HEK293 (cell line): ENCODE data around the gene OVOL3.

Experiments
- CTCF ChIA-PET: fragments of 350-600 bp; formaldehyde crosslinking; extraction: SDS; loops from one replicate; lab custom pipeline; 2021; ENCODE audit warnings: antibody characterized with exemption; lab: Yijun Ruan, JAX
- POLR2A ChIA-PET: fragments of 300-600 bp; formaldehyde crosslinking; extraction: SDS; loops from one replicate; lab custom pipeline; 2020; ENCODE audit warnings: antibody characterized with exemption, inconsistent platforms; lab: Yijun Ruan, JAX
- H3K27ac ChIP-seq: fragments of 200-500 bp; sonication (Bioruptor generic); 2 replicates; pipeline ENCODE4 v1.5.1; 2014; ENCODE audit warnings: low read depth, low read length, control low read depth, inconsistent platforms; ENCODE audit errors: extremely low read depth
- H3K36me3 ChIP-seq, 2 experiments: fragments of 200-500 bp in 1 of 2; sonication (Bioruptor generic) in 1 of 2; 1 replicate in 1 of 2; 2 replicates in 1 of 2; pipeline ENCODE4 v1.5.1; 2014 to 2017; ENCODE audit warnings: inconsistent platforms in 2 of 2, low read length in 2 of 2; ENCODE audit not compliant: control insufficient read depth in 2 of 2, insufficient read depth in 1 of 2
- H3K4me1 ChIP-seq: fragments of 200-500 bp; sonication (Bioruptor generic); 2 replicates; pipeline ENCODE4 v1.5.1; 2014; ENCODE audit warnings: mild to moderate bottlenecking, low read length, inconsistent platforms; ENCODE audit not compliant: control insufficient read depth, insufficient read depth
- H3K4me3 ChIP-seq: 2 replicates; pipeline ENCODE4 v1.5.1; 2011; ENCODE audit warnings: low read depth, mild to moderate bottlenecking, control low read depth, low read length, moderate library complexity
- H3K9me3 ChIP-seq: fragments of 200-500 bp; sonication (Bioruptor generic); 2 replicates; pipeline ENCODE4 v1.5.1; 2014; ENCODE audit warnings: low read depth, low read length, inconsistent platforms; ENCODE audit not compliant: control insufficient read depth, insufficient read depth
- GLI4 ChIP-seq: fragments of 450-650 bp; formaldehyde crosslinking; IDR thresholded peaks from 2 replicates; pipeline ENCODE4 v1.5.1; 2016; ENCODE audit warnings: missing biosample characterization, missing genetic modification characterization
- GLIS1 ChIP-seq: fragments of 450-650 bp; formaldehyde crosslinking; IDR thresholded peaks from 2 replicates; pipeline ENCODE4 v1.5.1; 2016; ENCODE audit warnings: missing biosample characterization, missing genetic modification characterization
- HIC1 ChIP-seq: fragments of 450-650 bp; formaldehyde crosslinking; IDR thresholded peaks from 2 replicates; pipeline ENCODE4 v1.5.1; 2016; ENCODE audit warnings: missing biosample characterization, missing genetic modification characterization
- KLF7 ChIP-seq: fragments of 450-650 bp; formaldehyde crosslinking; IDR thresholded peaks from 2 replicates; pipeline ENCODE4 v1.5.1; 2016; ENCODE audit warnings: missing biosample characterization, missing genetic modification characterization, borderline replicate concordance
- ZBTB17 ChIP-seq: fragments of 450-650 bp; formaldehyde crosslinking; IDR thresholded peaks from 2 replicates; pipeline ENCODE4 v1.5.1; 2016; ENCODE audit warnings: missing biosample characterization, missing genetic modification characterization
- ZBTB49 ChIP-seq: fragments of 450-650 bp; formaldehyde crosslinking; IDR thresholded peaks from 2 replicates; pipeline ENCODE4 v1.5.1; 2016; ENCODE audit warnings: missing biosample characterization, missing genetic modification characterization, low read depth
- ZBTB8A ChIP-seq: fragments of 450-650 bp; formaldehyde crosslinking; IDR thresholded peaks from 2 replicates; pipeline ENCODE4 v1.5.1; 2016; ENCODE audit warnings: missing biosample characterization, missing genetic modification characterization
- ZFP3 ChIP-seq: fragments of 450-650 bp; formaldehyde crosslinking; IDR thresholded peaks from 2 replicates; pipeline ENCODE4 v1.5.1; 2016; ENCODE audit warnings: low read depth, missing biosample characterization, missing genetic modification characterization
- ZFP37 ChIP-seq: fragments of 450-650 bp; formaldehyde crosslinking; IDR thresholded peaks from 2 replicates; pipeline ENCODE4 v1.5.1; 2016; ENCODE audit warnings: missing biosample characterization, missing genetic modification characterization
- ZNF121 ChIP-seq: fragments of 450-650 bp; formaldehyde crosslinking; IDR thresholded peaks from 2 replicates; pipeline ENCODE4 v1.5.1; 2016; ENCODE audit warnings: missing biosample characterization, missing genetic modification characterization
- ZNF24 ChIP-seq: fragments of 450-650 bp; formaldehyde crosslinking; IDR thresholded peaks from 2 replicates; pipeline ENCODE4 v1.5.1; 2016; ENCODE audit warnings: missing biosample characterization, missing genetic modification characterization
- ZNF280D ChIP-seq: fragments of 450-650 bp; formaldehyde crosslinking; IDR thresholded peaks from 2 replicates; pipeline ENCODE4 v1.5.1; 2016; ENCODE audit warnings: missing biosample characterization, missing genetic modification characterization
- ZNF433 ChIP-seq: fragments of 450-650 bp; formaldehyde crosslinking; IDR thresholded peaks from 2 replicates; pipeline ENCODE4 v1.5.1; 2016; ENCODE audit warnings: missing biosample characterization, missing genetic modification characterization, low read depth
- ZNF510 ChIP-seq: fragments of 450-650 bp; formaldehyde crosslinking; IDR thresholded peaks from 2 replicates; pipeline ENCODE4 v1.5.1; 2018; ENCODE audit warnings: mild to moderate bottlenecking, missing genetic modification characterization, missing biosample characterization; ENCODE audit not compliant: insufficient replicate concordance
- ZNF626 ChIP-seq: fragments of 450-650 bp; sonication (Bioruptor Pico); formaldehyde crosslinking; IDR thresholded peaks from 2 replicates; pipeline ENCODE4 v1.5.1; 2018; ENCODE audit warnings: missing biosample characterization, missing genetic modification characterization, inconsistent platforms
- ZNF768 ChIP-seq: fragments of 450-650 bp; formaldehyde crosslinking; IDR thresholded peaks from 2 replicates; pipeline ENCODE4 v1.5.1; 2018; ENCODE audit warnings: missing biosample characterization, mild to moderate bottlenecking, missing genetic modification characterization
- ZNF843 ChIP-seq: fragments of 450-650 bp; formaldehyde crosslinking; IDR thresholded peaks from 2 replicates; pipeline ENCODE4 v1.5.1; 2016; ENCODE audit warnings: missing biosample characterization, missing genetic modification characterization
- ZSCAN4 ChIP-seq: fragments of 450-650 bp; formaldehyde crosslinking; IDR thresholded peaks from 2 replicates; pipeline ENCODE4 v1.5.1; 2017; ENCODE audit warnings: missing biosample characterization, missing genetic modification characterization

The OVOL3 gene

GRCh38 chr19:36151144-36152018 is 40.4 kb downstream of the OVOL3 start:
- Histone ChIP-seq H3K36me3 (peaks cover 57 to 67% of the 10 kb centered on the region in 2 experiments), H3K9me3 (no peaks in the 10 kb centered on the region), H3K27ac (peak overlapping the region; percentile 17; the same call in 1 of the 2 replicates), H3K4me3 (no peak overlapping the region), H3K4me1 (peaks cover 4% of the 10 kb centered on the region; the same call in 1 of the 2 replicates)
- CTCF ChIA-PET: interaction anchor here (0.5 to 1.1 kb wide), 2 partner anchors 95 to 220 kb away, joined by 3 read pairs; no protein-coding TSS in a partner anchor
- TF ChIP-seq ZBTB49 (tag by site-specific recombination): no peak
- no peak for TF ChIP-seq GLIS1
- TF ChIP-seq ZBTB17 (tag by site-specific recombination): no peak
- TF ChIP-seq ZNF280D (tag by site-specific recombination): no peak
- no peak for TF ChIP-seq ZNF510
- no peak for TF ChIP-seq ZNF843
- TF ChIP-seq ZNF433 (tag by site-specific recombination): no peak
- TF ChIP-seq ZFP37 (tag by site-specific recombination): no peak
- POLR2A ChIA-PET: interaction anchor here (0.5 to 1.3 kb wide), 5 partner anchors 12 to 1318 kb away, joined by 3 to 9 read pairs (median 3); partner anchors contain the start of genes POLR2I, TBCB and ZNF570

GRCh38 chr19:36152019-36152351 is 41.0 kb downstream of the OVOL3 start:
- no peak overlapping the region for H3K4me3 ChIP-seq
- H3K4me1 ChIP-seq: peaks cover 4% of the 10 kb centered on the region; the same call in 1 of the 2 replicates
- POLR2A ChIA-PET: no interaction called here
- H3K9me3 ChIP-seq: no peaks in the 10 kb centered on the region
- H3K27ac ChIP-seq: no peak overlapping the region
- CTCF ChIA-PET: no interaction called here
- H3K36me3 ChIP-seq: peaks cover 51 to 61% of the 10 kb centered on the region in 2 experiments
- TF ChIP-seq ZFP3 (tag by site-specific recombination): no peak
- TF ChIP-seq ZSCAN4 (tag by site-specific recombination): no peak
- TF ChIP-seq GLI4 (tag by site-specific recombination): no peak
- no peak for TF ChIP-seq ZNF121 (tag by site-specific recombination)
- no peak for TF ChIP-seq KLF7
- no peak for TF ChIP-seq ZNF626 (tag by site-specific recombination)
- TF ChIP-seq ZNF768 (tag by site-specific recombination): no peak
- no peak for TF ChIP-seq ZNF24
- no peak for TF ChIP-seq ZBTB8A (tag by site-specific recombination)
- no peak for TF ChIP-seq HIC1 (tag by site-specific recombination)
